ENCODE data around the gene RAP2B.
"Not testable (repeated sequence)": the region's sequence is repeated elsewhere in the genome, so short reads cannot be mapped to it uniquely, and the experiment has no call there.

DNA sequence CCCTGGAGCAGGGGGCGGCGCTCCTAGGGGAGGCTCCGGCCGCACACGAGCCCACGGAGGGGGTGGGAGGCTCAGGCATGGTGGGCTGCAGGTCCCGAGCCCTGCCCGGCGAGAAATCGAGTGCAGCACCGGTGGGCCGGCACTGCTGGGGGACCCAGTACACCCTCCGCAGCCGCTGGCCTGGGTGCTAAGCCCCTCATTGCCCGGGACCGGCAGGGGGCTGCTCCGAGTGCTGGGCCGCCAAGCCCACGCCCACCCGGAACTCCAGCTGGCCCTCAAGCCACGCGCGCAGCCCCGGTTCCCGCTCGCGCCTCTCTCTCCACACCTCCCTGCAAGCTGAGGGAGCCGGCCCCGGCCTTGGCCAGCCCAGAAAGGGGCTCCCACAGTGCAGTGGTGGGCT lies 6.2 kb upstream of the RAP2B start:
- TF ChIP-seq ZNF253 (CRISPR knock-in tag; IDR thresholded peaks at IDR 0.05; ENCODE audit: borderline replicate concordance); ZNF543 (CRISPR knock-in tag; IDR thresholded peaks at IDR 0.05); SOX6 (IDR thresholded peaks at IDR 0.05); SOX6 (CRISPR knock-in tag; IDR thresholded peaks at IDR 0.05); NFYB (CRISPR knock-in tag; IDR thresholded peaks at IDR 0.05): not testable (repeated sequence)
